ENCODE measurements around the gene HADH.

DNA sequence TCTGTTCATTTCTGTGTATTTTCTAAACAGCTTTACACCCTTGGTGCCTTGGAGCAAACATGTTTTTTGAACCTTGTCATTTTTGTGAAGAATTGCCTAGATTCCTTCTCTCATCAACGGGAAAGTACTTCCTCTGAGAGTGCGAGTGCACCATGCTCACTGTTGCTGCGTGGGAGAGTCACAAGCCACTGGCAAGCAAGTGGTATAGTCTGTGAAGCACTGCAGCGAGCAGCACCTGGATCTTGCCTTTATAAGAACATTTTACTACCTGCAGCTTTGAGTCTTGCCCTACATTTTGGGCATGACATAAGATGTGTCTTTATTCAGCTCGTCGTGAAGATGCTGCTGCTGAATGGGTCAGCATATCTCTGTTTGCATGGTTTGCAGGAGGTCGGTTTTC is 44.9 kb downstream of the HADH start:
- TF ChIP-seq CTCF (IDR thresholded peaks at IDR 0.05; ENCODE audit: insufficient read depth, low read depth, low read length) (no peak), EZH2 (IDR thresholded peaks at IDR 0.05; ENCODE audit: insufficient read depth, low read length) (no peak)

Measured in astrocyte (in vitro differentiated cells and primary cell).